ENCODE results near the gene RABEP2. TPM values are rescaled to one million over a fixed set of nuclear protein-coding genes. Genes with fewer than 3 reads are reported as not detected.
"Not testable (repeated sequence)": the region's sequence is repeated elsewhere in the genome, so short reads cannot be mapped to it uniquely, and the experiment has no call there.

RABEP2 gene
- total RNA-seq, 6 experiments from 2014 or later = 19.8 to 24.9 (median 21.9) TPM

DNA sequence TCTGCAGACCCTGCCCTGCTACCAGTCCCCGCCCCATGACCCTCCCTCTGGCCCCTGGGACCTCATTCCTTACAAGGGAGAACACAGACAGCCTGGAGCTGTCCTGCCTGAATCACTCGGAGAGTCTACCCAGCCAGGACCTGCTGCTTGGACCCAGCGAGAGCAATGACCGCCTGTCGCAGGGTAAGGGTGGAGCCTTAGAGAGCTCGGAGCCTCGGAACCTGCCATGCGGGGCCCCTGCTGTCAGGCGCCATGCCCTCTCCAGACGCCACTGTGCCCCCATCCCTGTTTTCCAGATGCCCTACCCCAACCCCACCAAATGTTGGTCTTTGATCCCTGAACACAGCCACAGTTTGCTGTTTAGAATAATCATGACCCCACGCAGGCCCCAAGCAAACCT is 55.8 kb downstream of the RABEP2 start:
- Mint-ChIP-seq H3K36me3 (ENCODE audit: low read depth) (peaks cover 5% of the 10 kb centered on the region; the same call in 1 of the 2 replicates), H3K9me3 (no peaks in the 10 kb centered on the region), H3K27me3 (ENCODE audit: insufficient read depth) (peaks cover 3% of the 10 kb centered on the region), H3K4me1 (ENCODE audit: low read depth) (peaks cover 14% of the 10 kb centered on the region), H3K4me3 (no peak overlapping the region), H3K27ac (no peak overlapping the region)
- no peak for DNase-seq
- TF ChIP-seq, protein P1, sequence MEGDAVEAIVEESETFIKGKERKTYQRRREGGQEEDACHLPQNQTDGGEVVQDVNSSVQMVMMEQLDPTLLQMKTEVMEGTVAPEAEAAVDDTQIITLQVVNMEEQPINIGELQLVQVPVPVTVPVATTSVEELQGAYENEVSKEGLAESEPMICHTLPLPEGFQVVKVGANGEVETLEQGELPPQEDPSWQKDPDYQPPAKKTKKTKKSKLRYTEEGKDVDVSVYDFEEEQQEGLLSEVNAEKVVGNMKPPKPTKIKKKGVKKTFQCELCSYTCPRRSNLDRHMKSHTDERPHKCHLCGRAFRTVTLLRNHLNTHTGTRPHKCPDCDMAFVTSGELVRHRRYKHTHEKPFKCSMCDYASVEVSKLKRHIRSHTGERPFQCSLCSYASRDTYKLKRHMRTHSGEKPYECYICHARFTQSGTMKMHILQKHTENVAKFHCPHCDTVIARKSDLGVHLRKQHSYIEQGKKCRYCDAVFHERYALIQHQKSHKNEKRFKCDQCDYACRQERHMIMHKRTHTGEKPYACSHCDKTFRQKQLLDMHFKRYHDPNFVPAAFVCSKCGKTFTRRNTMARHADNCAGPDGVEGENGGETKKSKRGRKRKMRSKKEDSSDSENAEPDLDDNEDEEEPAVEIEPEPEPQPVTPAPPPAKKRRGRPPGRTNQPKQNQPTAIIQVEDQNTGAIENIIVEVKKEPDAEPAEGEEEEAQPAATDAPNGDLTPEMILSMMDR (IDR thresholded peaks at IDR 0.05) = no peak

GRCh38 chr16:28867646-28868045 is 57.4 kb downstream of the RABEP2 start:
- H3K27ac Mint-ChIP-seq; H3K4me3 Mint-ChIP-seq; H3K9me3 Mint-ChIP-seq; H3K27me3 Mint-ChIP-seq (ENCODE audit: insufficient read depth); H3K36me3 Mint-ChIP-seq (ENCODE audit: low read depth); DNase-seq: not testable (repeated sequence)
- H3K4me1 Mint-ChIP-seq (ENCODE audit: low read depth) = peaks cover 14% of the 10 kb centered on the region

GRCh38 chr16:28867241-28867640 is 57.8 kb downstream of the RABEP2 start:
- Mint-ChIP-seq H3K27me3 (ENCODE audit: insufficient read depth) (peaks cover 3% of the 10 kb centered on the region), H3K4me1 (ENCODE audit: low read depth) (peaks cover 14% of the 10 kb centered on the region), H3K36me3 (ENCODE audit: low read depth) (peaks cover 5% of the 10 kb centered on the region; the same call in 1 of the 2 replicates), H3K27ac (no peak overlapping the region), H3K4me3 (no peak overlapping the region), H3K9me3 (no peaks in the 10 kb centered on the region)
- TF ChIP-seq, protein P1 (IDR thresholded peaks at IDR 0.05) = no peak
- no peak for DNase-seq

GRCh38 chr16:28866454-28866804 is 58.6 kb downstream of the RABEP2 start:
- H3K36me3 Mint-ChIP-seq (ENCODE audit: low read depth) = peaks cover 5% of the 10 kb centered on the region; the same call in 1 of the 2 replicates

DNA sequence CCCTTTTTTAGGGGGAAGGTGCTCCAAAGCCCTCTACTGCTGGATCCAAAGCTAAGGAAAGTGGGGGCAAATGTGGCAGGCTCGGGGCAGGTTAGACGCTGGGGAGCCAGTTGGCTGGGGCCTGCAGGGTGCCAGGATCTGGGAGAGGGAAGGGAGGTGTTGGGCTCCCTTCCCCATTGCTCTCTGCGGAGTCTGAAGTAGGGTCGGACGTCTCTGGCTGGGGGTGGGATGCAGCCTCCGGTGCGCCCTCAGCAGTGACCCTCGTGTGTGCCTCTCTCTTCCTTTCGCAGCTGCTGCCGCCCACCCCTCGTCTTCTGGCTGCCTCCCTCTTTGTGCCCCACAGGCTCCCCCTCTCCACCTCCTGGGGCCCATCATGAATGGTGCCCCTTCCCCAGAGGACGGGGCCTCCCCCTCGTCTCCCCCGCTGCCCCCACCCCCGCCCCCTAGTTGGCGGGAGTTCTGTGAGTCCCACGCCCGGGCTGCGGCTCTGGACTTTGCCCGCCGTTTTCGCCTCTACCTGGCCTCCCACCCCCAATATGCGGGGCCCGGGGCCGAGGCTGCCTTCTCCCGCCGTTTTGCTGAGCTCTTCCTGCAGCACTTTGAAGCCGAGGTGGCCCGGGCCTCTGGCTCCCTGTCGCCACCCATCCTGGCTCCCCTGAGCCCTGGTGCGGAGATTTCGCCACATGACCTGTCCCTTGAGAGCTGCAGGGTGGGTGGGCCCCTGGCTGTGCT is 59.1 kb downstream of the RABEP2 start:
- TF ChIP-seq, protein P1 (IDR thresholded peaks at IDR 0.05) = no peak
- peaks cover 14% of the 10 kb centered on the region for H3K4me1 Mint-ChIP-seq (ENCODE audit: low read depth)
- no peak overlapping the region for H3K27ac Mint-ChIP-seq
- DNase-seq = no peak
- H3K36me3 Mint-ChIP-seq (ENCODE audit: low read depth) = peaks cover 5% of the 10 kb centered on the region; the same call in 1 of the 2 replicates
- H3K4me3 Mint-ChIP-seq = no peak overlapping the region
- peaks cover 3% of the 10 kb centered on the region for H3K27me3 Mint-ChIP-seq (ENCODE audit: insufficient read depth)
- no peaks in the 10 kb centered on the region for H3K9me3 Mint-ChIP-seq

More at GRCh38 chr16:28866454-28866804, 58.6 kb downstream of the RABEP2 start:
- peaks cover 3% of the 10 kb centered on the region for H3K27me3 Mint-ChIP-seq (ENCODE audit: insufficient read depth)
- TF ChIP-seq, protein P1 (IDR thresholded peaks at IDR 0.05) = no peak
- no peak overlapping the region for H3K27ac Mint-ChIP-seq
- H3K4me3 Mint-ChIP-seq = no peak overlapping the region
- H3K4me1 Mint-ChIP-seq (ENCODE audit: low read depth) = peaks cover 14% of the 10 kb centered on the region
- H3K9me3 Mint-ChIP-seq = no peaks in the 10 kb centered on the region
- no peak for DNase-seq

DNA sequence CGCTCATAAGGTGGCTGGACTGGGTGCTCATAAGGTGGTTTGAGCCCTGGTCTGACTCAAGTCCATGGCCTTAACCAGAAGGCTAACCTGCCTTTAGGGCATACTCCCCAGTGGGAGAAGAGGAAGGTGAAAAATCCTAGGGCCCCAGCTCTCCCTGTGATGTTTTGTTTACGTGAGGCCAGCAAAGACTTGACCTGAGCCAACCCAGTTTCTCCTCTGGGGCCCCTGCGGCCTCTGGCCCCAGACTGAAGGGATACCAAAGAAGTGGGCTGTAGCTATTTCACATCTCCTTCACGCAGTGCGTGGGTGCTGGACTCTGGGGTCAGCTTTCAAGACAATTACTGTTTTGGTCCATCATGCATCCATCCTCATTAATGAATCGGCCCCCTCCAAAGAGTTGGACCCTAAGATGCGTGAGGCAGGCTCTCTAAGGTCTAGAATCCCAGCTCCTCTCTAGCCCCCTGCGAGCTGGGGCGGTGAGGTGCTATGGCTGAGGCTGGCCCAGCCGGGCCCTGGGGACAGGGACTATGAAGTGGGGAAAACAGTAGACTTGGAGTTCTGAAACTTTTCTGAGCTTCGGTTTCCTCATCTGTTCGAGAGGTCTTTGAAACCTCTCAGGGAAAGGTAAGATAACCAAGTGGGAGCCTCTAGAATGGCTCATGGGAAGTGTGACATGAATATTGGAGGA is 59.9 kb downstream of the RABEP2 start:
- DNase-seq = no peak
- TF ChIP-seq, protein P1 (IDR thresholded peaks at IDR 0.05) = no peak
- H3K4me1 Mint-ChIP-seq (ENCODE audit: low read depth) = peaks cover 14% of the 10 kb centered on the region
- H3K9me3 Mint-ChIP-seq = no peaks in the 10 kb centered on the region
- peak overlapping the region; percentile 98; the same call in 1 of the 2 replicates for H3K27ac Mint-ChIP-seq
- H3K4me3 Mint-ChIP-seq = peak overlapping the region; percentile 98
- peaks cover 5% of the 10 kb centered on the region; the same call in 1 of the 2 replicates for H3K36me3 Mint-ChIP-seq (ENCODE audit: low read depth)
- H3K27me3 Mint-ChIP-seq (ENCODE audit: insufficient read depth) = peaks cover 3% of the 10 kb centered on the region

Data from HFFc6 (cell line).